ENCODE data around the gene GLI3.

DNA sequence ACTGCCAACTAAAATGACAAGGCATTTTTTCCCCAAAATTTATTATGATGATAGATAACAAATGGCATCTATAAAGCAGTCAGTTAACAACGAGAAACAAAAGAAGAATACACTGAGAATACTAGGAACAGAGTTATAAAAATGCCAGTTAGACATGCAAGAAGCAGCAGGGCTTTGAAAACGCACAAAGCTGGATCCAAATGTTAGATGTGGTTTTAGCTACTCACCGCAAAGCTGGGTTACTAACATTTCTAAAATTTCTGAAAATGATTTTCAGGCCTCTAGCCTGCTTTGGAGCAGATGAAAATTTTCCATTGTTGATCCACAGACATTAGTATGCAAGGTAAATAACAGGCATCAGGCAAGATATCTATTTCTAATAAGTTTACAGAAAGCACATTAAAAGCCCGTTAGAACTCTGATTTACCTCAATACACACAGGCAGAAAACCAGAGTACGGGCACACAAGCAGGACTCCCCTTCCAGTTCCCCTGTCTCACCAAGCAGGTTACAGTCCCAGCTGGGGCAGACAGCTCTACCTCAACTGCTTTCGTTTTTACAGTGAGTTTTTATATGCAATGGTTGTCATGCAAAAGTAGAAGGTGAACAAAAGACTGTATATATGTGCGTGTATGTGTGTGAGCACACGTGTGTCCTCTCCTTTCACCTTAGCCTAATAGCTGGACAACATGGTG is 37.9 kb downstream of the GLI3 start:
- TF ChIP-seq, protein P1, sequence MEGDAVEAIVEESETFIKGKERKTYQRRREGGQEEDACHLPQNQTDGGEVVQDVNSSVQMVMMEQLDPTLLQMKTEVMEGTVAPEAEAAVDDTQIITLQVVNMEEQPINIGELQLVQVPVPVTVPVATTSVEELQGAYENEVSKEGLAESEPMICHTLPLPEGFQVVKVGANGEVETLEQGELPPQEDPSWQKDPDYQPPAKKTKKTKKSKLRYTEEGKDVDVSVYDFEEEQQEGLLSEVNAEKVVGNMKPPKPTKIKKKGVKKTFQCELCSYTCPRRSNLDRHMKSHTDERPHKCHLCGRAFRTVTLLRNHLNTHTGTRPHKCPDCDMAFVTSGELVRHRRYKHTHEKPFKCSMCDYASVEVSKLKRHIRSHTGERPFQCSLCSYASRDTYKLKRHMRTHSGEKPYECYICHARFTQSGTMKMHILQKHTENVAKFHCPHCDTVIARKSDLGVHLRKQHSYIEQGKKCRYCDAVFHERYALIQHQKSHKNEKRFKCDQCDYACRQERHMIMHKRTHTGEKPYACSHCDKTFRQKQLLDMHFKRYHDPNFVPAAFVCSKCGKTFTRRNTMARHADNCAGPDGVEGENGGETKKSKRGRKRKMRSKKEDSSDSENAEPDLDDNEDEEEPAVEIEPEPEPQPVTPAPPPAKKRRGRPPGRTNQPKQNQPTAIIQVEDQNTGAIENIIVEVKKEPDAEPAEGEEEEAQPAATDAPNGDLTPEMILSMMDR (IDR thresholded peaks at IDR 0.05) = no peak
- TF ChIP-seq ZFX (IDR thresholded peaks at IDR 0.05; ENCODE audit: borderline replicate concordance) = no peak

Data from 22Rv1 (cell line).